ENCODE data around the gene TMEM120B.

GRCh38 chr12:121820056-121820455, 107.5 kb downstream of the TMEM120B start:
- TF ChIP-seq CTCF (IDR thresholded peaks at IDR 0.05 in 4 of 5, conservative IDR thresholded peaks at IDR 0.05 in 1 of 5), result no peak
- no peak for TF ChIP-seq POLR2A (IDR thresholded peaks at IDR 0.05)

Measured in gastrocnemius medialis (tissue), 4 donors.